ENCODE measurements around the gene MRPS16. TPM values are rescaled to one million over a fixed set of nuclear protein-coding genes. Genes with fewer than 3 reads are reported as not detected.

Gene MRPS16
- total and polyA plus RNA-seq, 2 of the 13 experiments (the other 11 are each of a cell fraction or from before 2014, with no cell fraction given): 70.1 to 135 TPM

DNA sequence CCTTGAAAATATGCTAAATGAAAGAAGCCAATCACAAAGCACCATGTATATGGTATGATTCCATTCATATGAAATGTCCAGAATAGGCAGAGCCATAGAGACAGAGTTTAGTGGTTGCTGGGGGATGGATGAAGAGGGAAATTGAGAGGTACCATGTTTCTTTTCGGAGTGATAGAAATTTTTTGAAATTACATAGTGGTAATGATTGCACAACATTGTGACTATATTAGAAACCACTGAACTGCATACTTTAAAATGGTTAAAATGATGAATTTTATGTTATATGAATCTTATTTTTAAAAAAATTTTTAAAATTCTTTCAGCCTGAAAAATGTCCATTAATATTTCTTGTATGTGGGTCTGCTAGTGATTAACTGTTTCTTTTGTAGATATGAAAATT, 31.5 kb downstream of the MRPS16 start:
- no TSS peak for BruUV-seq (replicated peaks)
- Histone ChIP-seq H3K27me3 (ENCODE audit: control insufficient read depth in 1 of 2, insufficient read depth in 2 of 2, low read length in 2 of 2) (no peaks in the 10 kb centered on the region), H3K4me2 (ENCODE audit: low read depth, low read length) (no peak overlapping the region), H3K79me2 (ENCODE audit: insufficient read depth, low read length) (no peaks in the 10 kb centered on the region), H3K36me3 (replicated peaks in 1 of 2; ENCODE audit: control insufficient read depth in 1 of 2, insufficient read depth in 2 of 2, low read length in 2 of 2) (no peaks in the 10 kb centered on the region), H3K4me3 (replicated peaks in 1 of 3; ENCODE audit: insufficient read depth in 1 of 3, low read depth in 2 of 3, low read length in 3 of 3) (no peak overlapping the region), H4K20me1 (ENCODE audit: insufficient read depth, low read length) (no peaks in the 10 kb centered on the region), H3K4me1 (ENCODE audit: insufficient read depth, low read length) (peaks cover 23% of the 10 kb centered on the region), H3K9ac (ENCODE audit: insufficient read depth, low read depth, low read length) (no peak overlapping the region), H2AFZ (ENCODE audit: low read length) (no peak overlapping the region), H3K9me3 (ENCODE audit: low read length) (no peaks in the 10 kb centered on the region), H3K27ac (ENCODE audit: extremely low read length, insufficient read depth, low read length) (no peak overlapping the region)
- ATAC-seq (no peak), DNase-seq (ENCODE audit: low spot score) (no peak), FAIRE-seq (no peak)
- TF ChIP-seq, protein P1, sequence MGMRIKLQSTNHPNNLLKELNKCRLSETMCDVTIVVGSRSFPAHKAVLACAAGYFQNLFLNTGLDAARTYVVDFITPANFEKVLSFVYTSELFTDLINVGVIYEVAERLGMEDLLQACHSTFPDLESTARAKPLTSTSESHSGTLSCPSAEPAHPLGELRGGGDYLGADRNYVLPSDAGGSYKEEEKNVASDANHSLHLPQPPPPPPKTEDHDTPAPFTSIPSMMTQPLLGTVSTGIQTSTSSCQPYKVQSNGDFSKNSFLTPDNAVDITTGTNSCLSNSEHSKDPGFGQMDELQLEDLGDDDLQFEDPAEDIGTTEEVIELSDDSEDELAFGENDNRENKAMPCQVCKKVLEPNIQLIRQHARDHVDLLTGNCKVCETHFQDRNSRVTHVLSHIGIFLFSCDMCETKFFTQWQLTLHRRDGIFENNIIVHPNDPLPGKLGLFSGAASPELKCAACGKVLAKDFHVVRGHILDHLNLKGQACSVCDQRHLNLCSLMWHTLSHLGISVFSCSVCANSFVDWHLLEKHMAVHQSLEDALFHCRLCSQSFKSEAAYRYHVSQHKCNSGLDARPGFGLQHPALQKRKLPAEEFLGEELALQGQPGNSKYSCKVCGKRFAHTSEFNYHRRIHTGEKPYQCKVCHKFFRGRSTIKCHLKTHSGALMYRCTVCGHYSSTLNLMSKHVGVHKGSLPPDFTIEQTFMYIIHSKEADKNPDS (CRISPR knock-in tag; IDR thresholded peaks at IDR 0.05): no peak
- peak; percentile 59; the same call in 1 of the 2 replicates for TF ChIP-seq CEBPB (IDR thresholded peaks at IDR 0.05; ENCODE audit: borderline replicate concordance, low read depth, low read length)
- ChIA-PET POLR2A (no interaction called here), CTCF (ENCODE audit: low intra/inter-chr PET ratio, low total read pairs) (no interaction called here)
- intact Hi-C loops (cut with micrococcal nuclease; ENCODE audit: unreplicated experiment): no loop called here
- in situ Hi-C loops (cut with HindIII; ENCODE audit: extremely low pct_ligation_motif_present, low pct_unique_long_range_greater_than_20kb): no loop called here
- 95% methylated on average over 1 of the region's 1 CpG for WGBS (ENCODE audit: low lambda C conversion rate)

DNA sequence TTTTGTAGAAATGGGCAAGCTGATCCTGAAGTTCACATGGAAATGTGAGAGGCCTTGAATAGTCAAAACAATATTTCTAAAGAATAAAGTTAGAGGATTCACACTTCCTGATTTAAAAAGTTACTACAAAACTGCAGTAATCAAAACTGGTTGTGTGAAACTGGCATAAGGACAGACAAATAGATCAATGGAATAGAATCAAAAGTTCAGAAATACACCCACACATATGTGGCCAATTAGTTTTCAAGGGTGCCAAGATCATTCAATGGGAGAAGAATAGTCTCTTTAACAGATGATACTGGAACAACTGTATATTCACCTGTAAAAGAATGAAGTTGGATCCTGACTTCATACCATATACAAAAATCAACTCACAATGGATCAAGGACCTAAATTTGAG, 33.1 kb downstream of the MRPS16 start:
- no peak for TF ChIP-seq GATA4 (IDR thresholded peaks at IDR 0.05; ENCODE audit: borderline replicate concordance, low read depth)
- TF ChIP-seq, protein P2, sequence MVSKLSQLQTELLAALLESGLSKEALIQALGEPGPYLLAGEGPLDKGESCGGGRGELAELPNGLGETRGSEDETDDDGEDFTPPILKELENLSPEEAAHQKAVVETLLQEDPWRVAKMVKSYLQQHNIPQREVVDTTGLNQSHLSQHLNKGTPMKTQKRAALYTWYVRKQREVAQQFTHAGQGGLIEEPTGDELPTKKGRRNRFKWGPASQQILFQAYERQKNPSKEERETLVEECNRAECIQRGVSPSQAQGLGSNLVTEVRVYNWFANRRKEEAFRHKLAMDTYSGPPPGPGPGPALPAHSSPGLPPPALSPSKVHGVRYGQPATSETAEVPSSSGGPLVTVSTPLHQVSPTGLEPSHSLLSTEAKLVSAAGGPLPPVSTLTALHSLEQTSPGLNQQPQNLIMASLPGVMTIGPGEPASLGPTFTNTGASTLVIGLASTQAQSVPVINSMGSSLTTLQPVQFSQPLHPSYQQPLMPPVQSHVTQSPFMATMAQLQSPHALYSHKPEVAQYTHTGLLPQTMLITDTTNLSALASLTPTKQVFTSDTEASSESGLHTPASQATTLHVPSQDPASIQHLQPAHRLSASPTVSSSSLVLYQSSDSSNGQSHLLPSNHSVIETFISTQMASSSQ (IDR thresholded peaks at IDR 0.05; ENCODE audit: low read depth): no peak
- TF ChIP-seq, protein P2 (CRISPR knock-in tag; IDR thresholded peaks at IDR 0.05; ENCODE audit: borderline replicate concordance): no peak
- TF ChIP-seq ZSCAN9 (CRISPR knock-in tag; IDR thresholded peaks at IDR 0.05; ENCODE audit: borderline replicate concordance): no peak
- no peak for TF ChIP-seq KAT8 (CRISPR knock-in tag; IDR thresholded peaks at IDR 0.05)
- TF ChIP-seq, protein P3, sequence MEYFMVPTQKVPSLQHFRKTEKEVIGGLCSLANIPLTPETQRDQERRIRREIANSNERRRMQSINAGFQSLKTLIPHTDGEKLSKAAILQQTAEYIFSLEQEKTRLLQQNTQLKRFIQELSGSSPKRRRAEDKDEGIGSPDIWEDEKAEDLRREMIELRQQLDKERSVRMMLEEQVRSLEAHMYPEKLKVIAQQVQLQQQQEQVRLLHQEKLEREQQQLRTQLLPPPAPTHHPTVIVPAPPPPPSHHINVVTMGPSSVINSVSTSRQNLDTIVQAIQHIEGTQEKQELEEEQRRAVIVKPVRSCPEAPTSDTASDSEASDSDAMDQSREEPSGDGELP (IDR thresholded peaks at IDR 0.05; ENCODE audit: borderline replicate concordance, low read depth): no peak
- TF ChIP-seq ZFAT (CRISPR knock-in tag; conservative IDR thresholded peaks at IDR 0.05): no peak
- TF ChIP-seq ZNF709 (CRISPR knock-in tag; IDR thresholded peaks at IDR 0.05): no peak
- TF ChIP-seq SPEN (CRISPR knock-in tag; IDR thresholded peaks at IDR 0.05; ENCODE audit: low read depth): no peak
- no peaks in the 10 kb centered on the region for H3K9me3 ChIP-seq (ENCODE audit: low read length)
- no peaks in the 10 kb centered on the region for H3K79me2 ChIP-seq (ENCODE audit: insufficient read depth, low read length)
- H3K27ac ChIP-seq (ENCODE audit: extremely low read length, insufficient read depth, low read length): no peak overlapping the region
- no peak overlapping the region for H3K4me3 ChIP-seq (replicated peaks in 1 of 3; ENCODE audit: insufficient read depth in 1 of 3, low read depth in 2 of 3, low read length in 3 of 3)
- ChIA-PET POLR2A (interaction anchor here (0.6 to 2.5 kb wide), 3 partner anchors 33 to 90 kb away, joined by 3 to 10 read pairs (median 3); partner anchors contain the start of genes ECD, FAM149B1 and MRPS16), CTCF (ENCODE audit: low intra/inter-chr PET ratio, low total read pairs) (interaction anchor here (1.2 kb wide), 1 partner anchor 51 kb away, joined by 4 read pairs; the partner anchor contains the start of genes ECD and FAM149B1)
- no peak overlapping the region for H3K9ac ChIP-seq (ENCODE audit: insufficient read depth, low read depth, low read length)
- BruUV-seq (replicated peaks): no TSS peak
- in situ Hi-C loops (cut with HindIII; ENCODE audit: extremely low pct_ligation_motif_present, low pct_unique_long_range_greater_than_20kb): no loop called here
- no peak for FAIRE-seq
- intact Hi-C loops (cut with micrococcal nuclease; ENCODE audit: unreplicated experiment): loop anchor here (2.0 kb wide), 1 partner anchor 51 kb away; the partner anchor contains the start of genes ECD and FAM149B1
- no peak overlapping the region for H3K4me2 ChIP-seq (ENCODE audit: low read depth, low read length)
- peaks cover 30% of the 10 kb centered on the region for H3K4me1 ChIP-seq (ENCODE audit: insufficient read depth, low read length)
- ATAC-seq: no peak
- H3K36me3 ChIP-seq (replicated peaks in 1 of 2; ENCODE audit: control insufficient read depth in 1 of 2, insufficient read depth in 2 of 2, low read length in 2 of 2): no peaks in the 10 kb centered on the region
- H2AFZ ChIP-seq (ENCODE audit: low read length): no peak overlapping the region
- no peaks in the 10 kb centered on the region for H4K20me1 ChIP-seq (ENCODE audit: insufficient read depth, low read length)
- no peak for DNase-seq (ENCODE audit: low spot score)
- H3K27me3 ChIP-seq (ENCODE audit: control insufficient read depth in 1 of 2, insufficient read depth in 2 of 2, low read length in 2 of 2): no peaks in the 10 kb centered on the region
